ENCODE results near the gene BNC2. TPM values are rescaled to one million over a fixed set of nuclear protein-coding genes. Genes with fewer than 3 reads are reported as not detected.
"Not testable (repeated sequence)": the region's sequence is repeated elsewhere in the genome, so short reads cannot be mapped to it uniquely, and the experiment has no call there.

BNC2 gene
- total RNA-seq, 1 experiment from 2014 or later = 0.20 TPM

DNA sequence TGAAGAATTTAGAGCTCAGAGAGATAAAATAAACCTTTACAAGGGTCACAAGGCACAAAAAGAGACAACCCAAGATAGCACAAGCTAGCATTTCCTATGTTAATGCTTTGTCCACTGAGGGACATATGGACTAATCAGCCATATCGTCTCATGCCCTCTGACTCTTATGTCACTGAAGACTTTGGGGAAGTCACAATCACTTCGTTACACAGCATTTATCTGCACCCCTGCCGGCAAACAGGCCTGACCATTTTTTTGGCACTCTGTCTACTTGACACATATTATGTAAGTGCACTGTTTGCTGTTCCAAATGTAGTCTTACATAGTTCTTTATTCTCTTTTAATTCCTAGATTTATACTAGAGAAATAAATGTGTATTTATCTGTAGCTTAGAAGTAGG lies 13.9 kb upstream of the BNC2 start:
- H3K27me3 Mint-ChIP-seq (ENCODE audit: insufficient read depth, unreplicated experiment) = peaks cover 3% of the 10 kb centered on the region
- POLR2A ChIA-PET = no interaction called here
- peaks cover 5% of the 10 kb centered on the region for H3K36me3 Mint-ChIP-seq (ENCODE audit: insufficient read depth, unreplicated experiment)
- H3K4me1 Mint-ChIP-seq (ENCODE audit: low read depth, unreplicated experiment) = no peaks in the 10 kb centered on the region
- H3K27ac Mint-ChIP-seq (ENCODE audit: unreplicated experiment) = no peak overlapping the region
- CTCF ChIA-PET = no interaction called here
- Histone ChIP-seq H3K4me1 (no peaks in the 10 kb centered on the region), H3K36me3 (ENCODE audit: control insufficient read depth, insufficient read depth, low read length) (no peaks in the 10 kb centered on the region), H3K9me3 (no peaks in the 10 kb centered on the region), H3K4me3 (ENCODE audit: low read depth, low read length) (no peak overlapping the region), H3K27me3 (replicated peaks; ENCODE audit: control insufficient read depth, insufficient read depth, low read length) (no peaks in the 10 kb centered on the region)
- DNase-seq = no peak
- TF ChIP-seq, protein P1, sequence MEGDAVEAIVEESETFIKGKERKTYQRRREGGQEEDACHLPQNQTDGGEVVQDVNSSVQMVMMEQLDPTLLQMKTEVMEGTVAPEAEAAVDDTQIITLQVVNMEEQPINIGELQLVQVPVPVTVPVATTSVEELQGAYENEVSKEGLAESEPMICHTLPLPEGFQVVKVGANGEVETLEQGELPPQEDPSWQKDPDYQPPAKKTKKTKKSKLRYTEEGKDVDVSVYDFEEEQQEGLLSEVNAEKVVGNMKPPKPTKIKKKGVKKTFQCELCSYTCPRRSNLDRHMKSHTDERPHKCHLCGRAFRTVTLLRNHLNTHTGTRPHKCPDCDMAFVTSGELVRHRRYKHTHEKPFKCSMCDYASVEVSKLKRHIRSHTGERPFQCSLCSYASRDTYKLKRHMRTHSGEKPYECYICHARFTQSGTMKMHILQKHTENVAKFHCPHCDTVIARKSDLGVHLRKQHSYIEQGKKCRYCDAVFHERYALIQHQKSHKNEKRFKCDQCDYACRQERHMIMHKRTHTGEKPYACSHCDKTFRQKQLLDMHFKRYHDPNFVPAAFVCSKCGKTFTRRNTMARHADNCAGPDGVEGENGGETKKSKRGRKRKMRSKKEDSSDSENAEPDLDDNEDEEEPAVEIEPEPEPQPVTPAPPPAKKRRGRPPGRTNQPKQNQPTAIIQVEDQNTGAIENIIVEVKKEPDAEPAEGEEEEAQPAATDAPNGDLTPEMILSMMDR (IDR thresholded peaks at IDR 0.05; ENCODE audit: insufficient read depth in 1 of 2, low read depth in 1 of 2, low read length in 1 of 2, severe bottlenecking in 1 of 2, unreplicated experiment in 1 of 2) = no peak
- H3K4me3 Mint-ChIP-seq (ENCODE audit: unreplicated experiment) = no peak overlapping the region
- intact Hi-C loops (cut with micrococcal nuclease; ENCODE audit: unreplicated experiment) = no loop called here
- BruUV-seq (replicated peaks) = no TSS peak
- H3K9me3 Mint-ChIP-seq (ENCODE audit: unreplicated experiment) = peaks cover 13% of the 10 kb centered on the region

DNA sequence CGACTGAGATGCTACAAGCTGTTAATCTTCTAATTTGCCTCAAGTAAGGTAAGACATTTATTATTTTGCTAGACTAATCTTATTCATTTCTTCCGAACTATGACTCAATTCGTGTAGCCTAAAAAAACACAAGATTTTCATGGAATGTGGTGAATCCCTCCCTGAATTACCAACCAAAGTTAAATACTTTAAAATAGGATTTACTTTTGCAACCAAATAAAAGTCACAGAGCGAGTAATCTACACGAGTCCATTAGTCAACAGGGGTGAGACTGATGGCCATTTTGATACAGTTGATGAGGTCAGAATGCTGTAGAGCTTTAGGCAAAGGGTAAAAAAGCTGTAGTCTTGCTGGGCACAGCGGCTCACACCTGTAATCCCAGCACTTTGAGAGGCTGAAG lies 13.1 kb upstream of the BNC2 start:
- Mint-ChIP-seq H3K27ac (ENCODE audit: unreplicated experiment) (no peak overlapping the region), H3K4me1 (ENCODE audit: low read depth, unreplicated experiment) (no peaks in the 10 kb centered on the region), H3K27me3 (ENCODE audit: insufficient read depth, unreplicated experiment) (peaks cover 3% of the 10 kb centered on the region), H3K4me3 (ENCODE audit: unreplicated experiment) (no peak overlapping the region), H3K9me3 (ENCODE audit: unreplicated experiment) (peaks cover 13% of the 10 kb centered on the region), H3K36me3 (ENCODE audit: insufficient read depth, unreplicated experiment) (peaks cover 5% of the 10 kb centered on the region)
- no peaks in the 10 kb centered on the region for H3K36me3 ChIP-seq (ENCODE audit: control insufficient read depth, insufficient read depth, low read length)
- BruUV-seq (replicated peaks) = no TSS peak
- TF ChIP-seq, protein P1 (IDR thresholded peaks at IDR 0.05; ENCODE audit: insufficient read depth in 1 of 2, low read depth in 1 of 2, low read length in 1 of 2, severe bottlenecking in 1 of 2, unreplicated experiment in 1 of 2) = no peak
- intact Hi-C loops (cut with micrococcal nuclease; ENCODE audit: unreplicated experiment) = no loop called here
- DNase-seq = no peak
- POLR2A ChIA-PET = no interaction called here
- no peak overlapping the region for H3K4me3 ChIP-seq (ENCODE audit: low read depth, low read length)
- CTCF ChIA-PET = no interaction called here
- no peaks in the 10 kb centered on the region for H3K27me3 ChIP-seq (replicated peaks; ENCODE audit: control insufficient read depth, insufficient read depth, low read length)
- no peaks in the 10 kb centered on the region for H3K4me1 ChIP-seq
- no peaks in the 10 kb centered on the region for H3K9me3 ChIP-seq

DNA sequence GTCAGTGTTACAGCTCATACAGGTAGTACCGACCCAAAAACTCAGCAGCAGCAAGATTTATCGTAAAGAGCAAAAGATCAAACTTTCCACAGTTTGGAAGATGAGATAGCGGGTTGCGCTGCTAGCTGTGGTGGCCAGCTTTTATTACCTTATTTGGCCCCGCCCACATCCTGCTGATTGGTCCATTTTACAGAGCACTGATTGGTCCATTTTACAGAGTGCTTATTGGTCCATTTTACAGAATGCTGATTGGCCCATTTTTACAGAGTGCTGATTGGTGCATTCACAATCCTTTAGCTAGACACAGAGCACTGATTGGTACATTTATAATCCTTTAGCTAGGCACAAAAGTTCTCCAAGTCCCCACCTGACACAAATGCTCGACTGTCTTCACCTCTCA lies 12.0 kb upstream of the BNC2 start:
- H3K4me3 Mint-ChIP-seq (ENCODE audit: unreplicated experiment); H3K36me3 ChIP-seq (ENCODE audit: control insufficient read depth, insufficient read depth, low read length); H3K27me3 ChIP-seq (replicated peaks; ENCODE audit: control insufficient read depth, insufficient read depth, low read length); H3K36me3 Mint-ChIP-seq (ENCODE audit: insufficient read depth, unreplicated experiment); H3K4me3 ChIP-seq (ENCODE audit: low read depth, low read length); POLR2A ChIA-PET; BruUV-seq (replicated peaks); intact Hi-C loops (cut with micrococcal nuclease; ENCODE audit: unreplicated experiment); H3K27me3 Mint-ChIP-seq (ENCODE audit: insufficient read depth, unreplicated experiment); H3K27ac Mint-ChIP-seq (ENCODE audit: unreplicated experiment); H3K4me1 Mint-ChIP-seq (ENCODE audit: low read depth, unreplicated experiment); H3K4me1 ChIP-seq; H3K9me3 ChIP-seq; DNase-seq; CTCF ChIA-PET: not testable (repeated sequence)
- peaks cover 13% of the 10 kb centered on the region for H3K9me3 Mint-ChIP-seq (ENCODE audit: unreplicated experiment)

DNA sequence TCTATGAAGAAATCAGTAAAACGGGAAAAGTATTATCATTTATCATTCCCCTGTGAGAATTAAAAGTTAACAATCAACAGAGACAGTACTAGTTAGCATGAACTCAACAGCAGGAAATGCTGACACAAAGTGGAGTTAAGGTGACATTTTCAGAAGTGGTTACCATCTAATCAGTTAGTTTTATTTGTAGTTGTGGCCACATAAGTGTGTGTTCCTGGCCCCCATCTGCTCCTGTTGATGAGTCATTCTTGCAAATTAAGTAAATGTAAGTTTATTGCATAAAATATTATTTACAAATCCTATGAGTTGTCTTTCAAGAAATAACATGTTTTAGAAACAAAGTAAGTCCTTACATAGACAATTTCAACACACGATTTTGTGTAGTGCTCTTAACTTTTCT lies 8.9 kb upstream of the BNC2 start:
- H3K4me3 Mint-ChIP-seq (ENCODE audit: unreplicated experiment) = no peak overlapping the region
- peaks cover 13% of the 10 kb centered on the region for H3K9me3 Mint-ChIP-seq (ENCODE audit: unreplicated experiment)
- H3K27ac Mint-ChIP-seq (ENCODE audit: unreplicated experiment) = no peak overlapping the region
- Histone ChIP-seq H3K36me3 (ENCODE audit: control insufficient read depth, insufficient read depth, low read length) (no peaks in the 10 kb centered on the region), H3K4me3 (ENCODE audit: low read depth, low read length) (no peak overlapping the region), H3K9me3 (no peaks in the 10 kb centered on the region), H3K4me1 (no peaks in the 10 kb centered on the region), H3K27me3 (replicated peaks; ENCODE audit: control insufficient read depth, insufficient read depth, low read length) (no peaks in the 10 kb centered on the region)
- peaks cover 3% of the 10 kb centered on the region for H3K27me3 Mint-ChIP-seq (ENCODE audit: insufficient read depth, unreplicated experiment)
- ChIA-PET CTCF (no interaction called here), POLR2A (no interaction called here)
- TF ChIP-seq, protein P1 (IDR thresholded peaks at IDR 0.05; ENCODE audit: insufficient read depth in 1 of 2, low read depth in 1 of 2, low read length in 1 of 2, severe bottlenecking in 1 of 2, unreplicated experiment in 1 of 2) = no peak
- no TSS peak for BruUV-seq (replicated peaks)
- no peaks in the 10 kb centered on the region for H3K36me3 Mint-ChIP-seq (ENCODE audit: insufficient read depth, unreplicated experiment)
- intact Hi-C loops (cut with micrococcal nuclease; ENCODE audit: unreplicated experiment) = no loop called here
- no peak for DNase-seq
- no peaks in the 10 kb centered on the region for H3K4me1 Mint-ChIP-seq (ENCODE audit: low read depth, unreplicated experiment)

Data from Caco-2 (cell line).